CD4-positive, alpha-beta T cell (primary cell): ENCODE measurements around the gene GPR158. TPM values are rescaled to one million over a fixed set of nuclear protein-coding genes. Genes with fewer than 3 reads are reported as not detected.

Experiments
- ATAC-seq: fragments of 200-7000 bp; cut with Tn5 transposase; one replicate; pipeline ENCODE4 v1.10.0; 2022; ENCODE audit warnings: mild to moderate bottlenecking; ENCODE audit not compliant: poor library complexity
- CTCF ChIA-PET: fragments of 350-600 bp; sonication (Branson Sonifier 250); formaldehyde crosslinking; loops from one replicate; lab custom pipeline; 2021; ENCODE audit warnings: antibody characterized with exemption, inconsistent platforms; lab: Charles Lee
- POLR2A ChIA-PET: fragments of 350-600 bp; sonication (Branson Sonifier 250); formaldehyde crosslinking; loops from one replicate; lab custom pipeline; 2021; ENCODE audit warnings: antibody characterized with exemption, inconsistent platforms; lab: Charles Lee
- DNase-seq, 14 experiments: peaks; one replicate each; pipeline ENCODE4 v3.0.0-alpha.2; 2013 to 2020; ENCODE audit warnings: mixed read lengths in 2 of 14
- H3K27ac ChIP-seq, 2 donors: one replicate each; pipeline versions ENCODE4 v1.5.1 to v1.7.0; 2013; ENCODE audit warnings: low read length in 2 of 2, low read depth in 1 of 2, mild to moderate bottlenecking in 1 of 2
- H3K27me3 ChIP-seq, 2 experiments: 1 replicate in 1 of 2; 2 replicates in 1 of 2; pipeline versions ENCODE4 v1.6.1 to v1.7.0; 2013; ENCODE audit warnings: low read length in 2 of 2, control low read depth in 1 of 2, mild to moderate bottlenecking in 1 of 2, moderate library complexity in 1 of 2; ENCODE audit not compliant: insufficient read depth in 2 of 2, control insufficient read depth in 1 of 2
- H3K36me3 ChIP-seq: one replicate; pipeline ENCODE4 v1.6.1; 2013; ENCODE audit warnings: low read length, control low read depth; ENCODE audit not compliant: insufficient read depth
- H3K4me1 ChIP-seq: one replicate; pipeline ENCODE4 v1.6.1; 2013; ENCODE audit warnings: low read length, control low read depth; ENCODE audit not compliant: insufficient read depth
- H3K4me3 ChIP-seq: one replicate; pipeline ENCODE4 v1.5.1; 2013; ENCODE audit warnings: mild to moderate bottlenecking, low read length, moderate library complexity
- H3K9me3 ChIP-seq, 2 experiments: 1 replicate in 1 of 2; 2 replicates in 1 of 2; pipeline versions ENCODE4 v1.6.1 to v1.7.0; 2013; ENCODE audit warnings: low read length in 2 of 2, mild to moderate bottlenecking in 2 of 2, control low read depth in 1 of 2, moderate library complexity in 1 of 2; ENCODE audit not compliant: control insufficient read depth in 1 of 2, insufficient read depth in 1 of 2
- H3K27ac Mint-ChIP-seq: one replicate; pipeline ENCODE4 v1.8.0; 2020; ENCODE audit warnings: mixed read lengths
- H3K27me3 Mint-ChIP-seq: one replicate; pipeline ENCODE4 v1.8.0; 2021; ENCODE audit warnings: mixed read lengths
- H3K36me3 Mint-ChIP-seq: one replicate; pipeline ENCODE4 v1.8.0; 2021; ENCODE audit warnings: low read depth, mixed read lengths
- H3K4me1 Mint-ChIP-seq: one replicate; pipeline ENCODE4 v1.8.0; 2021; ENCODE audit warnings: low read depth, mixed read lengths
- H3K4me3 Mint-ChIP-seq: one replicate; pipeline ENCODE4 v1.8.0; 2020; ENCODE audit warnings: mild to moderate bottlenecking, mixed read lengths
- H3K9me3 Mint-ChIP-seq: one replicate; pipeline ENCODE4 v1.8.0; 2020; ENCODE audit warnings: mixed read lengths
- intact Hi-C, 2 experiments: fragments of 100-400 bp; cut with DNase I in 1 of 2; cut with micrococcal nuclease in 1 of 2; formaldehyde crosslinking; loops; one replicate each; pipeline versions ENCODE4 v1.15.1 to v1.9.0; 2023 to 2025; cut with DNase I, micrococcal nuclease
- total RNA-seq, 174 experiments: library from RNA in 2 of 174; stranded (reverse) in 2 of 174; gene quantifications; one replicate each; pipeline ENCODE4 v1.2.3 and lab custom pipeline; 2021 to 2026
- TF ChIP-seq, protein P1 (sequence below): fragments of 200-600 bp; IDR thresholded peaks from one replicate; pipeline ENCODE4 v1.8.0; 2022; ENCODE audit warnings: antibody characterized with exemption, mild to moderate bottlenecking

GPR158 gene
- total RNA-seq, 2 experiments from 2014 or later, result not detected

DNA sequence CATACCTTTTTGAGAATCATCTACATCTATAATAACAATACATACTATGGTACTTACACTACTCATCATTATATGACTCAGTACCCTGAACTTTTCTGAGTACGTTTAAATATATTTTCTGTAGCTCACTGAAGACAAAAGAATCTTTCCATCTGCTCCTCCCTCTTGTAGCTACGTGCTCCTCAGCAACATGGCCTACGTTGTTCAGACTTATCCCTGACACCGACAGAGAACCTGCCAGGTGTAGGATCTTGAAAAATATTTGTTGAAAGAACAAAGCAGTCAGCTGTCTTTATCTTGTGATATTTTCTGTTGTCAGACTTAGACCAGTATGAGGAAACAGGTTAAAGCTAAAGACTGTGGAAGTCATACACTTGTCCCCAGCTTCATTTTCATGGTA lies 403.3 kb downstream of the GPR158 start:
- H3K27me3 Mint-ChIP-seq, result no peaks in the 10 kb centered on the region
- H3K4me1 Mint-ChIP-seq, result no peaks in the 10 kb centered on the region
- no peak for DNase-seq
- TF ChIP-seq, protein P1, sequence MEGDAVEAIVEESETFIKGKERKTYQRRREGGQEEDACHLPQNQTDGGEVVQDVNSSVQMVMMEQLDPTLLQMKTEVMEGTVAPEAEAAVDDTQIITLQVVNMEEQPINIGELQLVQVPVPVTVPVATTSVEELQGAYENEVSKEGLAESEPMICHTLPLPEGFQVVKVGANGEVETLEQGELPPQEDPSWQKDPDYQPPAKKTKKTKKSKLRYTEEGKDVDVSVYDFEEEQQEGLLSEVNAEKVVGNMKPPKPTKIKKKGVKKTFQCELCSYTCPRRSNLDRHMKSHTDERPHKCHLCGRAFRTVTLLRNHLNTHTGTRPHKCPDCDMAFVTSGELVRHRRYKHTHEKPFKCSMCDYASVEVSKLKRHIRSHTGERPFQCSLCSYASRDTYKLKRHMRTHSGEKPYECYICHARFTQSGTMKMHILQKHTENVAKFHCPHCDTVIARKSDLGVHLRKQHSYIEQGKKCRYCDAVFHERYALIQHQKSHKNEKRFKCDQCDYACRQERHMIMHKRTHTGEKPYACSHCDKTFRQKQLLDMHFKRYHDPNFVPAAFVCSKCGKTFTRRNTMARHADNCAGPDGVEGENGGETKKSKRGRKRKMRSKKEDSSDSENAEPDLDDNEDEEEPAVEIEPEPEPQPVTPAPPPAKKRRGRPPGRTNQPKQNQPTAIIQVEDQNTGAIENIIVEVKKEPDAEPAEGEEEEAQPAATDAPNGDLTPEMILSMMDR, result no peak
- Histone ChIP-seq H3K9me3 (no peaks in the 10 kb centered on the region), H3K4me3 (no peak overlapping the region), H3K4me1 (no peaks in the 10 kb centered on the region), H3K27ac (no peak overlapping the region), H3K36me3 (no peaks in the 10 kb centered on the region), H3K27me3 (no peaks in the 10 kb centered on the region)
- ChIA-PET POLR2A (no interaction called here), CTCF (no interaction called here)
- H3K4me3 Mint-ChIP-seq, result no peak overlapping the region
- ATAC-seq, result no peak
- intact Hi-C loops, result no loop called here
- H3K9me3 Mint-ChIP-seq, result peaks cover under 1% of the 10 kb centered on the region
- H3K36me3 Mint-ChIP-seq, result no peaks in the 10 kb centered on the region
- no peak overlapping the region for H3K27ac Mint-ChIP-seq

DNA sequence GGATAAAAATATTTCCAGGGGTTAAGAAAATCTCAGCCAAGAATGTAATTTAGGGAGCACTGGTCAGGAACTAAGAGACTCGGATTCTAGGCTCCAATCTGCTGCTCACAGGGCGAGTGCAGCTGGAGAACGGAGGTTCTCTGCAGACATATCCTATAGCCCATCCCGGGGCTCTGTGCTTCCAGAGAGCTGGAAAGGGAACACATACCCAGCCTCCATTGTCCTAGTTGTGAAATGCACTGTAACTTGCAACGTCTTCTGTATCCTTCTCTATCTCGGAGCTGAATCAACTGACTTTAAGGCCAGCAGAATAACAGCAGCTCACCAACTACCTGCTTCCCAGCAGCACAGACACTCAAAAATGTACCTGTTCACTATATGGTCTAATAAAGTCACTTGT lies 408.2 kb downstream of the GPR158 start:
- H3K9me3 Mint-ChIP-seq, result peaks cover 20% of the 10 kb centered on the region
- peaks cover 0 to 8% of the 10 kb centered on the region in 2 experiments for H3K9me3 ChIP-seq
- H3K4me3 Mint-ChIP-seq, result no peak overlapping the region
- H3K27me3 ChIP-seq, result no peaks in the 10 kb centered on the region
- POLR2A ChIA-PET, result no interaction called here
- ATAC-seq (no peak), DNase-seq (no peak)
- TF ChIP-seq, protein P1, result no peak
- H3K4me3 ChIP-seq, result no peak overlapping the region
- no peaks in the 10 kb centered on the region for H3K4me1 Mint-ChIP-seq
- no peaks in the 10 kb centered on the region for H3K27me3 Mint-ChIP-seq
- H3K4me1 ChIP-seq, result no peaks in the 10 kb centered on the region
- no peak overlapping the region for H3K27ac ChIP-seq
- CTCF ChIA-PET, result no interaction called here
- intact Hi-C loops, result no loop called here
- no peak overlapping the region for H3K27ac Mint-ChIP-seq
- no peaks in the 10 kb centered on the region for H3K36me3 Mint-ChIP-seq
- H3K36me3 ChIP-seq, result no peaks in the 10 kb centered on the region

DNA sequence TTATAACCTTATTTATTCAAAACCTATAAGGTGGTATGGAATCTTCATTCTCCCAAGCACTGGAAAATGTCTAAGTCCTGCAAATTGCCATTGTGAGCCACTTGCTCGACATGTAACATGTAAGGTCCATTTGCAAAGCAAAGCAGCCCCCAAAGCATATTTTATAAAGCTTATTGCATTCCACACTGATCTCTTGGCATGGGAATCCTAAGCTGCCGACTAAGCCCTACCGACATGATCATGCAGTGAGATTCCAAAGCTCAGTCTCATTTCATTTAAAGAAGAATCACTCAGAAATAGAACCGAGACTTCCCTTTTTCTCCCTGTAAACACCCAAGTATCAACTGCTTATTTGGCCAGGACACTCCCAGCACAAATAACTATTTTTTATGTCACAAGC lies 425.9 kb downstream of the GPR158 start:
- H3K4me3 ChIP-seq, result no peak overlapping the region
- CTCF ChIA-PET, result no interaction called here
- no peaks in the 10 kb centered on the region for H3K36me3 ChIP-seq
- no peaks in the 10 kb centered on the region for H3K36me3 Mint-ChIP-seq
- no peak for DNase-seq
- no peaks in the 10 kb centered on the region for H3K4me1 Mint-ChIP-seq
- H3K27me3 ChIP-seq, result no peaks in the 10 kb centered on the region
- ATAC-seq, result no peak
- no peaks in the 10 kb centered on the region for H3K27me3 Mint-ChIP-seq
- POLR2A ChIA-PET, result no interaction called here
- intact Hi-C loops, result no loop called here
- TF ChIP-seq, protein P1, result no peak
- H3K4me3 Mint-ChIP-seq, result no peak overlapping the region
- H3K9me3 ChIP-seq, result peaks cover 0 to 7% of the 10 kb centered on the region in 2 experiments
- H3K27ac Mint-ChIP-seq, result no peak overlapping the region
- no peak overlapping the region for H3K27ac ChIP-seq
- no peaks in the 10 kb centered on the region for H3K9me3 Mint-ChIP-seq
- no peaks in the 10 kb centered on the region for H3K4me1 ChIP-seq
